Measurements from ENCODE around the gene KIF23. TPM values are rescaled to one million over a fixed set of nuclear protein-coding genes. Genes with fewer than 3 reads are reported as not detected.

Gene KIF23
- total and polyA plus RNA-seq, 12 donors, result 1.3 to 22.3 (median 2.4) TPM

DNA sequence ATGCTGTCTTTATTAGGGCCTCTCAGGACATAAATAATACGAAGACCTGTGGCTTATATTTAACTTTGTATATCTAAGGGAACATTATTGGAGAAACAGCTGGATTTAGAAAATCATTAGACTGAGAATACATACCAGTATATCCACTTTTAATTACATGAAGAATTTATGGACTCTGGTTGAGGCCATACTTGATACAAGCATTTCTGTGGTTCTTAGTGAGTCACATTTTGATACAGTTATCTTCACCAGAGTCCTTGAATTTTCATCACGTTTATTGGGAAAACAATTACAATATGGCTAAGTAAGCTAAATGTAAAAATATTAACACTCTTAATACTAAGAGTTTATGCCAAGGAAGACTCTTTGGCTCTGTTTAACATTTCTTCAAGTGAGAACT, 9.9 kb downstream of the KIF23 start:
- intact Hi-C loops (cut with DNase I), result no loop called here
- Histone ChIP-seq H3K27me3 (no peaks in the 10 kb centered on the region), H3K9me3 (replicated peaks in 1 of 3) (no peaks in the 10 kb centered on the region), H3K36me3 (replicated peaks in 1 of 2) (no peaks in the 10 kb centered on the region), H3K4me1 (replicated peaks in 1 of 2) (no peaks in the 10 kb centered on the region), H3K27ac (no peak overlapping the region), H3K4me3 (no peak overlapping the region)
- DNase-seq, result no peak
- TF ChIP-seq POLR2A (IDR thresholded peaks at IDR 0.05) (no peak), CTCF (IDR thresholded peaks at IDR 0.05) (no peak)
- WGBS, 4 donors, result 69 to 73% (median 70%) methylated on average over 2 of the region's 2 CpGs

DNA sequence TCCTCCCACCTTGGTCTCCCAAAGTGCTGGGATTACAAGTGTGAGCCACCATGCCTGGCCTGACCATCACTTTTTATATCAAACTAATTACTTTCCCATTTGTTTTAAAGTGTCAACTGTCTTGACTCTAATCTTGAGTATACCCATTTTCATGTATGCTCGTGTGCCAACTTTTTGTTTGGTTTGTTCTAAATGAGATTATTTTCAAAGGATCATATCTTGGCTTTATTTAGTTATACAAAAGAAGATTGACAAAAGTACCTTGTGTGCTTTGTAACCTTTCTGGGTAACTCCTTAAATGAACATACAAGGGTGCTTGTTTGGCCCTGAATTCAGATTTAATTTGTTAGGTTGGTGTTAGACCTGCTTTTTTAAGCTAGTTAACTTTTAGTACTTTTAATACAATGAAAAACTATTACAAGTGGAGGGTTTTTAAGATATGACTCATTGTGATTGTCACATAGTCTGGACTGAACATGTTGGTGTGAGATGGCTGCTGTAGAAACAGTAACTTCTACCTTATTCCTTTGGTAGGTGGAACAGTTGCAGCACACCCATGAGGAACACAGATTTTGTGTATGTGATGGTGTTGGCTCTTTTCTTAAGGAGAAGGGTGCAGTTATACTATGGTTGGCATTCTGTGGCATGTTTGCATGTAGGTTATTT, 10.7 kb downstream of the KIF23 start:
- no peak for DNase-seq
- H3K4me3 ChIP-seq, result no peak overlapping the region
- 97 to 100% (median 99%) methylated on average over 1 of the region's 1 CpG for WGBS, 4 donors
- H3K36me3 ChIP-seq (replicated peaks in 1 of 2), result no peaks in the 10 kb centered on the region
- H3K27ac ChIP-seq, result no peak overlapping the region
- H3K4me1 ChIP-seq (replicated peaks in 1 of 2), result no peaks in the 10 kb centered on the region
- H3K27me3 ChIP-seq, result no peaks in the 10 kb centered on the region
- H3K9me3 ChIP-seq (replicated peaks in 1 of 3), result no peaks in the 10 kb centered on the region
- intact Hi-C loops (cut with DNase I), result no loop called here
- TF ChIP-seq POLR2A (IDR thresholded peaks at IDR 0.05) (no peak), CTCF (IDR thresholded peaks at IDR 0.05) (no peak)

DNA sequence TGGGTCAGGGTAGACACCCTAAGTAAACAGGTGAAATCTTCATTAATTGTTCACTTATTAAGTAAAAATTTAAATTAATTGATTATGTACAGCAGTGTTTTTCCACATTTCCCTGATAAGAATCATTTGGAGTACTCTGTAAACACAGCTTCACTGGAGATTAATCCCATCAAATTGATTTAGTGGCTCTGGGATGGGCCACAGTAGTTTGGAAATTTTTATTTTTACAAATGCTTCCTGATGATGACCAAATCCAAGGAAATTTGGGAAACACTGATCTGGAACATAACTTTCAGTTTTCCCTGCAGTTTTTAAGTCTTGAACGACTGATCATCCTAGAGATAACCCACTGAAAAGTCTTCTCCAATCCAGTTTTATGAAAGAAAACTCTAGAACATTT, 19.7 kb downstream of the KIF23 start:
- Histone ChIP-seq H3K36me3 (replicated peaks in 1 of 2) (no peaks in the 10 kb centered on the region), H3K9me3 (replicated peaks in 1 of 3) (no peaks in the 10 kb centered on the region), H3K27ac (no peak overlapping the region), H3K4me1 (replicated peaks in 1 of 2) (no peaks in the 10 kb centered on the region), H3K4me3 (no peak overlapping the region), H3K27me3 (no peaks in the 10 kb centered on the region)
- WGBS, 4 donors, result 90 to 100% (median 95%) methylated on average over 1 of the region's 1 CpG
- no peak for TF ChIP-seq CTCF (IDR thresholded peaks at IDR 0.05)
- intact Hi-C loops (cut with DNase I), result no loop called here
- no peak for DNase-seq

DNA sequence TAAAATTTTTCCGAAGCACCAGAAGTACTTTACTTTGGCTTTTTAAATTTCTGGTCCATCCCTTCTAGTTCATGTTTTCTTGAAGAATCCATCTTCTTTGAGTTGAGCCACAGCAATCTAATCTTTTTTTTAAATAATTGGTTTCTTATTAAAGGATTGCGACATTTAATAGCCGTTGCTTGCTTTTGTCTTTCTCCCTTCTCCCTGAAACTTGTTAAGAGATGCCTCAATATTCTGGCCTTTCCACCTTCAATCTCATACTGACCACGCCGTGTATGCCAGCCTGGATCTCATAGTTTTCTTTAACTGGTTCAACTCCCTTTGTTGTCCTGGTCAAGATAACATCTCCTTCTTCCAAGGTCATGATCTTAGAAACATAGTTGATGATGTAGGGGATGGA, 20.1 kb downstream of the KIF23 start:
- TF ChIP-seq POLR2A (IDR thresholded peaks at IDR 0.05), result no peak
- TF ChIP-seq CTCF (IDR thresholded peaks at IDR 0.05), result no peak
- 73 to 91% (median 83%) methylated on average over 5 of the region's 5 CpGs for WGBS, 4 donors
- Histone ChIP-seq H3K4me3 (no peak overlapping the region), H3K36me3 (replicated peaks in 1 of 2) (no peaks in the 10 kb centered on the region), H3K27ac (no peak overlapping the region), H3K4me1 (replicated peaks in 1 of 2) (no peaks in the 10 kb centered on the region), H3K9me3 (replicated peaks in 1 of 3) (no peaks in the 10 kb centered on the region), H3K27me3 (no peaks in the 10 kb centered on the region)
- intact Hi-C loops (cut with DNase I), result no loop called here
- no peak for DNase-seq
